T-helper 1 cell (primary cell): ENCODE results near the gene SLC6A18.

Experiments
- DNase-seq, 5 donors: peaks; one replicate each; pipeline ENCODE4 v3.0.0-alpha.2; 2012 to 2020
- total RNA-seq, 4 donors: gene quantifications; one replicate each; lab custom pipeline; 2026; lab: John Stamatoyannopoulos, UW

SLC6A18 gene
- 0 reads per million in 4 donors for total RNA-seq

- no peak for DNase-seq
Measured at GRCh38 chr5:1225081-1225480, at the start of gene SLC6A18. SLC6A18 (plus strand) TSS chr5:1225381; CDS start chr5:1225478, 97 bp downstream.

- no peak for DNase-seq
Measured at GRCh38 chr5:1175801-1176472, 49.2 kb upstream of the SLC6A18 start.

GRCh38 chr5:1176473-1177391 lies 48.4 kb upstream of the SLC6A18 start:
- DNase-seq = no peak

- no peak for DNase-seq
Measured at GRCh38 chr5:1177826-1178528, 47.2 kb upstream of the SLC6A18 start.

GRCh38 chr5:1178529-1179382 lies 46.4 kb upstream of the SLC6A18 start:
- DNase-seq = no peak

- DNase-seq = no peak
Measured at GRCh38 chr5:1179383-1179715, 45.8 kb upstream of the SLC6A18 start.

- DNase-seq = no peak
Measured at GRCh38 chr5:1180096-1180495, 45.1 kb upstream of the SLC6A18 start.

- DNase-seq = no peak
Measured at GRCh38 chr5:1180841-1181271, 44.3 kb upstream of the SLC6A18 start.

- DNase-seq = no peak
Measured at GRCh38 chr5:1181451-1182359, 43.5 kb upstream of the SLC6A18 start.

GRCh38 chr5:1182360-1182632 lies 42.9 kb upstream of the SLC6A18 start:
- no peak for DNase-seq

GRCh38 chr5:1182633-1183423 lies 42.4 kb upstream of the SLC6A18 start:
- DNase-seq = no peak

- DNase-seq = no peak
Measured at GRCh38 chr5:1183424-1184162, 41.6 kb upstream of the SLC6A18 start.

GRCh38 chr5:1184163-1184470 lies 41.1 kb upstream of the SLC6A18 start:
- DNase-seq = no peak

GRCh38 chr5:1184481-1184880 lies 40.7 kb upstream of the SLC6A18 start:
- DNase-seq = no peak

- DNase-seq = no peak
Measured at GRCh38 chr5:1185038-1185627, 40.0 kb upstream of the SLC6A18 start.

- DNase-seq = no peak
Measured at GRCh38 chr5:1185629-1186350, 39.4 kb upstream of the SLC6A18 start.

- no peak for DNase-seq
Measured at GRCh38 chr5:1186351-1187233, 38.6 kb upstream of the SLC6A18 start.
